ENCODE measurements around the gene KCNA2. TPM values are rescaled to one million over a fixed set of nuclear protein-coding genes. Genes with fewer than 3 reads are reported as not detected.

KCNA2 gene
- polyA plus RNA-seq, 1 of the 3 experiments (the other 2 are of a cell fraction): not detected

DNA sequence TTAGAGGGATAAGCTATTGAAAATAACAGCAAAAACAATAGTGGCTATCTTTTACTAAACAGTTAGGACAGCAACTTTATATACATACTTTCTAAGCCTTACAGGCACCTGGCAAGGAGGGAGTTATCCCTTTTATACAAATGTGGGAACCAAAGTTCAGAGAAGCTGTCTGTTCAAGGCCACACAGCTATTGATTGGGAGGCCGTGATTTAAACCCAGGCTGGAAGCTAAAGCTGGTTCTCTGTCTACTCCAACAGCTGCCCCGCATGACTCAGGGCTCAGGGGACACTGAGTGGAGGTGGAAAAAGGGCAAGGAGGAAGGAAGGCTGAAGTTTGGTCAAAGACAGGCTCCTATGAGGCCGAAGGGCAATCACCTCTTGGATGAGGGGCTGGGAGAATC, 26.7 kb downstream of the KCNA2 start:
- Histone ChIP-seq H3K4me2 (no peak overlapping the region), H3K79me2 (ENCODE audit: insufficient read depth) (no peaks in the 10 kb centered on the region), H3K27ac (ENCODE audit: low read depth in 2 of 2, low read length in 1 of 2) (no peak overlapping the region), H3K9me2 (0 out of 2 replicates have a peak, but pooled peaks cover 4% of the 10 kb centered on the region), H2AFZ (ENCODE audit: low read depth) (no peak overlapping the region), H3K9me3 (no peaks in the 10 kb centered on the region), H3K27me3 (ENCODE audit: insufficient read depth) (no peaks in the 10 kb centered on the region), H3K4me3 (ENCODE audit: low read depth in 2 of 2, low read length in 1 of 2) (no peak overlapping the region), H3K36me3 (replicated peaks in 1 of 2; ENCODE audit: control insufficient read depth in 1 of 2, insufficient read depth in 2 of 2, low read length in 1 of 2) (no peaks in the 10 kb centered on the region), H3K9ac (no peak overlapping the region), H3K4me1 (ENCODE audit: control insufficient read depth in 1 of 2, insufficient read depth in 2 of 2, low read depth in 1 of 2, low read length in 1 of 2) (no peaks in the 10 kb centered on the region), H4K20me1 (ENCODE audit: insufficient read depth) (no peaks in the 10 kb centered on the region), H3F3A (replicated peaks; ENCODE audit: insufficient read depth) (no peaks in the 10 kb centered on the region)
- CTCF ChIA-PET: interaction anchor here (0.7 to 1.1 kb wide), 2 partner anchors 24 to 55 kb away, joined by 3 to 4 read pairs; no protein-coding TSS in a partner anchor
- TF ChIP-seq GATA2 (CRISPR knock-in tag; IDR thresholded peaks at IDR 0.05): no peak
- no peak for TF ChIP-seq RAD21 (IDR thresholded peaks at IDR 0.05; ENCODE audit: low read length)
- no peak for TF ChIP-seq RFX5 (IDR thresholded peaks at IDR 0.05; ENCODE audit: low read length)
- TF ChIP-seq FOXJ3 (CRISPR knock-in tag; IDR thresholded peaks at IDR 0.05): no peak
- TF ChIP-seq, protein P1, sequence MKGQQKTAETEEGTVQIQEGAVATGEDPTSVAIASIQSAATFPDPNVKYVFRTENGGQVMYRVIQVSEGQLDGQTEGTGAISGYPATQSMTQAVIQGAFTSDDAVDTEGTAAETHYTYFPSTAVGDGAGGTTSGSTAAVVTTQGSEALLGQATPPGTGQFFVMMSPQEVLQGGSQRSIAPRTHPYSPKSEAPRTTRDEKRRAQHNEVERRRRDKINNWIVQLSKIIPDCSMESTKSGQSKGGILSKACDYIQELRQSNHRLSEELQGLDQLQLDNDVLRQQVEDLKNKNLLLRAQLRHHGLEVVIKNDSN (IDR thresholded peaks at IDR 0.05; ENCODE audit: borderline replicate concordance, low read depth): no peak
- TF ChIP-seq RXRA (IDR thresholded peaks at IDR 0.05; ENCODE audit: borderline replicate concordance, low read depth): no peak
- no peak for TF ChIP-seq ZBTB33 (IDR thresholded peaks at IDR 0.05; ENCODE audit: borderline replicate concordance, low read depth)
- TF ChIP-seq IRF3 (IDR thresholded peaks at IDR 0.05; ENCODE audit: low read depth, low read length): no peak
- no peak for TF ChIP-seq POLR2AphosphoS5 (IDR thresholded peaks at IDR 0.05; ENCODE audit: low read depth, low read length)
- no peak for TF ChIP-seq JUND (IDR thresholded peaks at IDR 0.05)
- no peak for TF ChIP-seq MXI1 (IDR thresholded peaks at IDR 0.05; ENCODE audit: low read depth, low read length)
- TF ChIP-seq, protein P2, sequence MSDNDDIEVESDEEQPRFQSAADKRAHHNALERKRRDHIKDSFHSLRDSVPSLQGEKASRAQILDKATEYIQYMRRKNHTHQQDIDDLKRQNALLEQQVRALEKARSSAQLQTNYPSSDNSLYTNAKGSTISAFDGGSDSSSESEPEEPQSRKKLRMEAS (IDR thresholded peaks at IDR 0.05; ENCODE audit: low read depth): no peak
- TF ChIP-seq RCOR1 (IDR thresholded peaks at IDR 0.05; ENCODE audit: low read length): no peak
- TF ChIP-seq TCF12 (IDR thresholded peaks at IDR 0.05): no peak
- TF ChIP-seq MEF2A (IDR thresholded peaks at IDR 0.05; ENCODE audit: borderline replicate concordance, low read depth): no peak
- TF ChIP-seq TEAD4 (IDR thresholded peaks at IDR 0.05; ENCODE audit: borderline replicate concordance, insufficient read depth): no peak
- TF ChIP-seq FOXM1 (IDR thresholded peaks at IDR 0.05; ENCODE audit: low read depth): no peak
- DNase-seq: no peak
- POLR2A ChIA-PET: no interaction called here
- WGBS (ENCODE audit: low lambda C conversion rate): 10% methylated on average over 3 of the region's 3 CpGs

All from SK-N-SH (cell line).